Eye (tissue), 1 donor: Measurements from ENCODE around the gene FUT1.
"Not testable (repeated sequence)": the region's sequence is repeated elsewhere in the genome, so short reads cannot be mapped to it uniquely, and the experiment has no call there.

Source experiments
- DNase-seq: peaks from one replicate; pipeline ENCODE4 v3.0.0-alpha.2; 2015

Gene FUT1

GRCh38 chr19:48740164-48740972, 12.1 kb downstream of the FUT1 start, which contains the start of gene RASIP1:
Gene RASIP1, minus strand, starts transcription at chr19:48740610. Its CDS starts 328 bp downstream, at chr19:48740282.
- no peak for DNase-seq

- DNase-seq = peak; percentile 59
Measured at GRCh38 chr19:48739404-48740163, 12.9 kb downstream of the FUT1 start.

GRCh38 chr19:48738557-48739403, 13.7 kb downstream of the FUT1 start:
- peak; percentile 94 for DNase-seq

GRCh38 chr19:48737360-48737998, 15.0 kb downstream of the FUT1 start:
- no peak for DNase-seq

GRCh38 chr19:48735031-48735615, 17.3 kb downstream of the FUT1 start:
- peak; percentile 78 for DNase-seq

GRCh38 chr19:48734625-48735024, 17.8 kb downstream of the FUT1 start:
- no peak for DNase-seq

- DNase-seq = no peak
Measured at GRCh38 chr19:48731452-48731851, 21.0 kb downstream of the FUT1 start.

- peak; percentile 37 for DNase-seq
Measured at GRCh38 chr19:48728911-48729664, 23.4 kb downstream of the FUT1 start.

- DNase-seq = no peak
Measured at GRCh38 chr19:48726556-48726955, 25.9 kb downstream of the FUT1 start.

GRCh38 chr19:48724796-48725753, 27.4 kb downstream of the FUT1 start:
- peak; percentile 88 for DNase-seq

GRCh38 chr19:48722196-48722708, 30.2 kb downstream of the FUT1 start:
- no peak for DNase-seq

GRCh38 chr19:48720613-48721296, 31.7 kb downstream of the FUT1 start:
- DNase-seq = peak; percentile 100

- no peak for DNase-seq
Measured at GRCh38 chr19:48720251-48720612, 32.2 kb downstream of the FUT1 start.

GRCh38 chr19:48719263-48720171, 32.9 kb downstream of the FUT1 start, which contains the start of gene MAMSTR:
Gene MAMSTR, minus strand, starts transcription at chr19:48719725. Its CDS starts 694 bp downstream, at chr19:48719031.
- peak; percentile 51 for DNase-seq

GRCh38 chr19:48718711-48719231, 33.7 kb downstream of the FUT1 start:
- peak; percentile 69 for DNase-seq

GRCh38 chr19:48718106-48718505, 34.3 kb downstream of the FUT1 start:
- not testable (repeated sequence) for DNase-seq

GRCh38 chr19:48716562-48717291, 35.7 kb downstream of the FUT1 start:
- peak; percentile 88 for DNase-seq
